Karpas-422 (cell line): ENCODE results near the gene SNX24. TPM values are rescaled to one million over a fixed set of nuclear protein-coding genes. Genes with fewer than 3 reads are reported as not detected.

Experiments
- DNase-seq: peaks from one replicate; pipeline ENCODE4 v3.0.0-alpha.2; 2015
- H2AFZ ChIP-seq: fragments of 200-600 bp; sonication (generic); 2 replicates; pipeline ENCODE4 v1.6.1; 2014; ENCODE audit warnings: antibody characterized with exemption, low read length, mixed read lengths
- H3K27ac ChIP-seq: fragments of 200-600 bp; sonication (generic); 2 replicates; pipeline ENCODE4 v1.5.1; 2014; ENCODE audit warnings: mild to moderate bottlenecking, low read length, moderate library complexity
- H3K27me3 ChIP-seq: fragments of 200-600 bp; sonication (generic); 2 replicates; pipeline ENCODE4 v1.6.1; 2014; ENCODE audit warnings: low read length, mixed read lengths
- H3K36me3 ChIP-seq: fragments of 200-600 bp; sonication (generic); 2 replicates; pipeline ENCODE4 v1.6.1; 2014; ENCODE audit warnings: low read length, mixed read lengths; ENCODE audit not compliant: insufficient read depth
- H3K4me1 ChIP-seq: fragments of 200-600 bp; sonication (generic); 2 replicates; pipeline ENCODE4 v1.6.1; 2014; ENCODE audit warnings: mild to moderate bottlenecking, low read length, mixed read lengths
- H3K4me2 ChIP-seq: fragments of 200-600 bp; sonication (generic); 2 replicates; pipeline ENCODE4 v1.6.1; 2014; ENCODE audit warnings: low read length, low read depth, mild to moderate bottlenecking; ENCODE audit not compliant: poor library complexity, severe bottlenecking
- H3K4me3 ChIP-seq: fragments of 200-600 bp; sonication (generic); 2 replicates; pipeline ENCODE4 v1.5.1; 2014; ENCODE audit warnings: mild to moderate bottlenecking, antibody characterized with exemption, low read length, mixed read lengths
- H3K79me2 ChIP-seq: fragments of 200-600 bp; sonication (generic); 2 replicates; pipeline ENCODE4 v1.6.1; 2014; ENCODE audit warnings: mild to moderate bottlenecking, low read length, mixed read lengths
- H3K9ac ChIP-seq: fragments of 200-600 bp; sonication (generic); 2 replicates; pipeline ENCODE4 v1.6.0; 2014; ENCODE audit warnings: low read length
- H3K9me2 ChIP-seq: fragments of 200-600 bp; sonication (generic), shearing (Covaris generic); replicated peaks from 2 replicates; pipeline ENCODE4 v1.6.0; 2014; ENCODE audit warnings: mild to moderate bottlenecking, low read length, moderate library complexity; ENCODE audit not compliant: insufficient read depth
- H3K9me3 ChIP-seq: fragments of 300-700, 200-600 bp; sonication (generic); 2 replicates; pipeline ENCODE4 v1.6.1; 2014; ENCODE audit warnings: low read length, mixed read lengths
- H4K20me1 ChIP-seq: fragments of 200-600 bp; sonication (generic); 2 replicates; pipeline ENCODE4 v1.6.1; 2014; ENCODE audit warnings: mild to moderate bottlenecking, antibody characterized with exemption, low read length, low read depth; ENCODE audit not compliant: insufficient read depth
- total RNA-seq: library from RNA; depleted of rRNA; stranded (reverse); fragments of >200 nt; shearing (Covaris generic); gene quantifications from 2 replicates; pipeline ENCODE4 v1.2.3, GENCODE V29; 2014; ENCODE audit warnings: low replicate concordance

Gene SNX24
- total RNA-seq, 1 experiment from 2014 or later: not detected

- no peak overlapping the region for H2AFZ ChIP-seq
- no peaks in the 10 kb centered on the region for H4K20me1 ChIP-seq
- H3K4me2 ChIP-seq: no peak overlapping the region
- no peaks in the 10 kb centered on the region for H3K36me3 ChIP-seq
- no peaks in the 10 kb centered on the region for H3K79me2 ChIP-seq
- DNase-seq: peak; percentile 48
- H3K9ac ChIP-seq: no peak overlapping the region
- no peaks in the 10 kb centered on the region for H3K9me3 ChIP-seq
- H3K27ac ChIP-seq: no peak overlapping the region
- H3K27me3 ChIP-seq: no peaks in the 10 kb centered on the region
- no peak overlapping the region for H3K4me3 ChIP-seq
- no peaks in the 10 kb centered on the region for H3K9me2 ChIP-seq
- no peaks in the 10 kb centered on the region for H3K4me1 ChIP-seq
Measured at GRCh38 chr5:122896598-122897282, 51.3 kb downstream of the SNX24 start.

GRCh38 chr5:122897283-122897602, 51.8 kb downstream of the SNX24 start:
- Histone ChIP-seq H2AFZ (no peak overlapping the region), H3K9ac (no peak overlapping the region), H3K27ac (no peak overlapping the region), H3K36me3 (no peaks in the 10 kb centered on the region), H3K4me2 (no peak overlapping the region), H3K9me2 (no peaks in the 10 kb centered on the region), H3K4me3 (no peak overlapping the region), H3K4me1 (no peaks in the 10 kb centered on the region), H3K79me2 (no peaks in the 10 kb centered on the region), H3K9me3 (no peaks in the 10 kb centered on the region), H4K20me1 (no peaks in the 10 kb centered on the region), H3K27me3 (no peaks in the 10 kb centered on the region)
- DNase-seq: no peak

GRCh38 chr5:122901346-122901745, 55.9 kb downstream of the SNX24 start:
- DNase-seq: no peak
- no peak overlapping the region for H3K4me3 ChIP-seq
- no peak overlapping the region for H3K9ac ChIP-seq
- no peaks in the 10 kb centered on the region for H3K27me3 ChIP-seq
- no peaks in the 10 kb centered on the region for H4K20me1 ChIP-seq
- H3K79me2 ChIP-seq: no peaks in the 10 kb centered on the region
- H3K4me2 ChIP-seq: no peak overlapping the region
- no peaks in the 10 kb centered on the region for H3K9me2 ChIP-seq
- H3K9me3 ChIP-seq: no peaks in the 10 kb centered on the region
- no peaks in the 10 kb centered on the region for H3K36me3 ChIP-seq
- no peak overlapping the region for H3K27ac ChIP-seq
- no peak overlapping the region for H2AFZ ChIP-seq
- no peaks in the 10 kb centered on the region for H3K4me1 ChIP-seq

- no peak overlapping the region for H2AFZ ChIP-seq
- no peak overlapping the region for H3K4me3 ChIP-seq
- H3K36me3 ChIP-seq: no peaks in the 10 kb centered on the region
- H3K9ac ChIP-seq: no peak overlapping the region
- H3K4me2 ChIP-seq: no peak overlapping the region
- no peaks in the 10 kb centered on the region for H4K20me1 ChIP-seq
- no peak for DNase-seq
- no peaks in the 10 kb centered on the region for H3K9me3 ChIP-seq
- H3K27me3 ChIP-seq: no peaks in the 10 kb centered on the region
- H3K27ac ChIP-seq: no peak overlapping the region
- no peaks in the 10 kb centered on the region for H3K9me2 ChIP-seq
- H3K4me1 ChIP-seq: no peaks in the 10 kb centered on the region
- H3K79me2 ChIP-seq: no peaks in the 10 kb centered on the region
Measured at GRCh38 chr5:122902263-122902662, 56.9 kb downstream of the SNX24 start.

GRCh38 chr5:122906768-122907167, 61.4 kb downstream of the SNX24 start:
- no peak overlapping the region for H3K9ac ChIP-seq
- H3K4me1 ChIP-seq: no peaks in the 10 kb centered on the region
- no peaks in the 10 kb centered on the region for H4K20me1 ChIP-seq
- no peaks in the 10 kb centered on the region for H3K27me3 ChIP-seq
- H3K27ac ChIP-seq: no peak overlapping the region
- DNase-seq: no peak
- H3K79me2 ChIP-seq: no peaks in the 10 kb centered on the region
- no peak overlapping the region for H2AFZ ChIP-seq
- H3K9me2 ChIP-seq: no peaks in the 10 kb centered on the region
- no peaks in the 10 kb centered on the region for H3K9me3 ChIP-seq
- no peaks in the 10 kb centered on the region for H3K36me3 ChIP-seq
- no peak overlapping the region for H3K4me3 ChIP-seq
- H3K4me2 ChIP-seq: no peak overlapping the region

- no peak for DNase-seq
- Histone ChIP-seq H3K4me2 (no peak overlapping the region), H3K9me2 (no peaks in the 10 kb centered on the region), H3K9me3 (no peaks in the 10 kb centered on the region), H3K9ac (no peak overlapping the region), H3K4me1 (no peaks in the 10 kb centered on the region), H3K27me3 (no peaks in the 10 kb centered on the region), H3K27ac (no peak overlapping the region), H2AFZ (no peak overlapping the region), H4K20me1 (no peaks in the 10 kb centered on the region), H3K79me2 (no peaks in the 10 kb centered on the region), H3K4me3 (no peak overlapping the region), H3K36me3 (no peaks in the 10 kb centered on the region)
Measured at GRCh38 chr5:122907276-122907675, 61.9 kb downstream of the SNX24 start.

GRCh38 chr5:122908108-122908507, 62.7 kb downstream of the SNX24 start:
- H3K9ac ChIP-seq: no peak overlapping the region
- H3K9me2 ChIP-seq: no peaks in the 10 kb centered on the region
- no peak overlapping the region for H3K4me3 ChIP-seq
- no peak overlapping the region for H3K4me2 ChIP-seq
- DNase-seq: no peak
- no peaks in the 10 kb centered on the region for H3K27me3 ChIP-seq
- H3K9me3 ChIP-seq: no peaks in the 10 kb centered on the region
- no peaks in the 10 kb centered on the region for H3K79me2 ChIP-seq
- no peaks in the 10 kb centered on the region for H3K36me3 ChIP-seq
- no peak overlapping the region for H3K27ac ChIP-seq
- H4K20me1 ChIP-seq: no peaks in the 10 kb centered on the region
- no peak overlapping the region for H2AFZ ChIP-seq
- no peaks in the 10 kb centered on the region for H3K4me1 ChIP-seq

GRCh38 chr5:122908662-122909061, 63.2 kb downstream of the SNX24 start:
- Histone ChIP-seq H3K36me3 (no peaks in the 10 kb centered on the region), H3K9ac (no peak overlapping the region)

More at GRCh38 chr5:122908662-122909061, 63.2 kb downstream of the SNX24 start:
- H3K27ac ChIP-seq: no peak overlapping the region
- no peaks in the 10 kb centered on the region for H3K27me3 ChIP-seq
- H3K79me2 ChIP-seq: no peaks in the 10 kb centered on the region
- no peaks in the 10 kb centered on the region for H4K20me1 ChIP-seq
- H3K4me2 ChIP-seq: no peak overlapping the region
- H3K4me1 ChIP-seq: no peaks in the 10 kb centered on the region
- no peak for DNase-seq
- H2AFZ ChIP-seq: no peak overlapping the region
- H3K9me2 ChIP-seq: no peaks in the 10 kb centered on the region
- H3K9me3 ChIP-seq: no peaks in the 10 kb centered on the region
- no peak overlapping the region for H3K4me3 ChIP-seq
